OCI-LY7 (cell line): ENCODE measurements around the gene PARD3. TPM values are rescaled to one million over a fixed set of nuclear protein-coding genes. Genes with fewer than 3 reads are reported as not detected.

ENCODE experiments used
- BruUV-seq: library from RNA; stranded (reverse); fragments of 400-500 nt; replicated peaks from 2 replicates; lab custom pipeline; 2021; lab: Mats Ljungman, UMichigan
- CTCF ChIA-PET: fragments of 300-600 bp; sonication (Branson Sonifier 250); formaldehyde crosslinking; loops from one replicate; lab custom pipeline; 2022; ENCODE audit warnings: antibody characterized with exemption; ENCODE audit not compliant: unreplicated experiment; lab: Charles Lee
- POLR2A ChIA-PET: fragments of 300-600 bp; sonication (Branson Sonifier 250); formaldehyde crosslinking; loops from one replicate; lab custom pipeline; 2022; ENCODE audit warnings: antibody characterized with exemption; lab: Charles Lee
- DNase-seq: peaks from one replicate; pipeline ENCODE4 v3.0.0-alpha.2; 2015; ENCODE audit warnings: low spot score
- H2AFZ ChIP-seq: fragments of 200-600 bp; sonication (generic), shearing (Covaris generic); 2 replicates; pipeline ENCODE4 v1.6.1; 2014; ENCODE audit warnings: mild to moderate bottlenecking, antibody characterized with exemption, low read length, moderate library complexity
- H3K27ac ChIP-seq: fragments of 200-600 bp; sonication (generic); 2 replicates; pipeline ENCODE4 v1.5.1; 2014; ENCODE audit warnings: mixed run types, low read depth, mild to moderate bottlenecking, moderate library complexity, low read length, inconsistent platforms; ENCODE audit not compliant: poor library complexity, severe bottlenecking
- H3K36me3 ChIP-seq: fragments of 200-600 bp; sonication (generic); 2 replicates; pipeline ENCODE4 v1.6.1; 2014; ENCODE audit warnings: mild to moderate bottlenecking, antibody characterized with exemption, low read length, moderate library complexity, mixed read lengths; ENCODE audit not compliant: insufficient read depth
- H3K4me1 ChIP-seq: fragments of 200-600 bp; sonication (generic); 2 replicates; pipeline ENCODE4 v1.5.1; 2014; ENCODE audit warnings: mild to moderate bottlenecking, low read length; ENCODE audit not compliant: insufficient read depth, poor library complexity, severe bottlenecking
- H3K4me2 ChIP-seq: fragments of 200-600 bp; sonication (generic); 2 replicates; pipeline ENCODE4 v1.6.1; 2014; ENCODE audit warnings: mild to moderate bottlenecking, low read length
- H3K4me3 ChIP-seq: fragments of 200-600 bp; sonication (generic); 2 replicates; pipeline ENCODE4 v1.5.1; 2014; ENCODE audit warnings: mild to moderate bottlenecking, low read depth, low read length; ENCODE audit not compliant: poor library complexity, severe bottlenecking
- H3K79me2 ChIP-seq: fragments of 200-600 bp; sonication (generic); 2 replicates; pipeline ENCODE4 v1.6.1; 2016; ENCODE audit warnings: low read depth, mild to moderate bottlenecking, low read length, moderate library complexity, mixed read lengths; ENCODE audit not compliant: insufficient read depth
- H3K9me2 ChIP-seq: fragments of 200-600 bp; sonication (generic); 2 replicates; pipeline ENCODE4 v1.6.1; 2016; ENCODE audit warnings: mild to moderate bottlenecking, low read length, mixed read lengths; ENCODE audit not compliant: insufficient read depth
- H3K9me3 ChIP-seq: fragments of 200-600 bp; sonication (generic); 2 replicates; pipeline ENCODE4 v1.6.1; 2014; ENCODE audit warnings: mild to moderate bottlenecking, mixed run types, low read length, mixed read lengths
- H4K20me1 ChIP-seq: fragments of 200-600 bp; sonication (generic); 2 replicates; pipeline ENCODE4 v1.6.1; 2014; ENCODE audit warnings: mild to moderate bottlenecking, antibody characterized with exemption, low read length, moderate library complexity, mixed read lengths; ENCODE audit not compliant: insufficient read depth
- CTCF ChIP-seq: fragments of 200-600 bp; sonication (generic); conservative IDR thresholded peaks from 2 replicates; pipeline ENCODE4 v1.5.1; 2014; ENCODE audit warnings: mild to moderate bottlenecking, antibody characterized with exemption, low read length, moderate library complexity, mixed read lengths
- EZH2phosphoT487 ChIP-seq: fragments of 200-600 bp; sonication (generic); IDR thresholded peaks from 2 replicates; pipeline ENCODE4 v1.6.1; 2018; ENCODE audit warnings: low read depth, borderline replicate concordance, mild to moderate bottlenecking, mixed run types, antibody characterized with exemption, low read length, moderate library complexity, mixed read lengths
- intact Hi-C: fragments of 100-400 bp; cut with micrococcal nuclease; formaldehyde crosslinking; loops from one replicate; pipeline ENCODE4 v1.10.0; 2022; ENCODE audit not compliant: unreplicated experiment
- total RNA-seq, 2 experiments: library from RNA; depleted of rRNA in 1 of 2; stranded (reverse); fragments of >200 nt in 1 of 2; shearing (Covaris generic) in 1 of 2; gene quantifications; 2 replicates each; pipeline ENCODE4 v1.2.3, GENCODE V29; 2014 to 2022

Gene PARD3
- total RNA-seq, 2 experiments from 2014 or later: not detected

GRCh38 chr10:34399013-34399412 is 416.1 kb downstream of the PARD3 start:
- H3K36me3 ChIP-seq: no peaks in the 10 kb centered on the region
- TF ChIP-seq EZH2phosphoT487 (no peak), CTCF (no peak)
- ChIA-PET POLR2A (interaction anchor here (0.5 kb wide), 1 partner anchor 65 kb away, joined by 4 read pairs; no protein-coding TSS in a partner anchor), CTCF (no interaction called here)
- no peak overlapping the region for H2AFZ ChIP-seq
- H3K27ac ChIP-seq: no peak overlapping the region
- H3K9me3 ChIP-seq: no peaks in the 10 kb centered on the region
- no peaks in the 10 kb centered on the region for H4K20me1 ChIP-seq
- H3K4me1 ChIP-seq: no peaks in the 10 kb centered on the region
- no peak overlapping the region for H3K4me3 ChIP-seq
- DNase-seq: no peak
- intact Hi-C loops: no loop called here
- no peak overlapping the region for H3K4me2 ChIP-seq
- H3K9me2 ChIP-seq: no peaks in the 10 kb centered on the region
- H3K79me2 ChIP-seq: no peaks in the 10 kb centered on the region
- BruUV-seq: no TSS peak

- no peak overlapping the region for H3K4me2 ChIP-seq
- no peak overlapping the region for H3K4me3 ChIP-seq
- ChIA-PET POLR2A (no interaction called here), CTCF (no interaction called here)
- no peaks in the 10 kb centered on the region for H3K79me2 ChIP-seq
- TF ChIP-seq CTCF (no peak), EZH2phosphoT487 (no peak)
- intact Hi-C loops: no loop called here
- DNase-seq: no peak
- H4K20me1 ChIP-seq: no peaks in the 10 kb centered on the region
- no peaks in the 10 kb centered on the region for H3K36me3 ChIP-seq
- H3K9me2 ChIP-seq: no peaks in the 10 kb centered on the region
- H3K4me1 ChIP-seq: no peaks in the 10 kb centered on the region
- no peak overlapping the region for H2AFZ ChIP-seq
- H3K9me3 ChIP-seq: no peaks in the 10 kb centered on the region
- no peak overlapping the region for H3K27ac ChIP-seq
- BruUV-seq: no TSS peak
These were observed 417.8 kb downstream of the PARD3 start for GRCh38 chr10:34397324-34397723.

GRCh38 chr10:34396663-34397062 is 418.4 kb downstream of the PARD3 start:
- Histone ChIP-seq H3K27ac (no peak overlapping the region), H2AFZ (no peak overlapping the region), H3K36me3 (no peaks in the 10 kb centered on the region), H3K9me3 (no peaks in the 10 kb centered on the region), H3K9me2 (no peaks in the 10 kb centered on the region), H3K4me2 (no peak overlapping the region), H3K4me1 (no peaks in the 10 kb centered on the region), H4K20me1 (no peaks in the 10 kb centered on the region), H3K79me2 (no peaks in the 10 kb centered on the region), H3K4me3 (no peak overlapping the region)
- ChIA-PET POLR2A (no interaction called here), CTCF (no interaction called here)
- TF ChIP-seq CTCF (no peak), EZH2phosphoT487 (no peak)
- DNase-seq: no peak
- intact Hi-C loops: no loop called here
- BruUV-seq: no TSS peak
